Parathyroid adenoma (tissue), 2 donors: Measurements from ENCODE around the gene HDGF.

Experiments
- H2AFZ ChIP-seq: fragments of 300-600 bp; sonication (generic); one replicate; pipeline ENCODE4 v1.7.0; 2017; ENCODE audit warnings: antibody characterized with exemption, mild to moderate bottlenecking
- H3K27ac ChIP-seq: fragments of 300-600 bp; sonication (generic); one replicate; pipeline ENCODE4 v1.7.0; 2017
- H3K27me3 ChIP-seq: fragments of 300-600 bp; sonication (generic); one replicate; pipeline ENCODE4 v1.7.0; 2017; ENCODE audit warnings: low read length; ENCODE audit not compliant: control insufficient read depth, insufficient read depth
- H3K36me3 ChIP-seq: fragments of 300-600 bp; sonication (generic); one replicate; pipeline ENCODE4 v1.7.0; 2017; ENCODE audit warnings: low read length; ENCODE audit not compliant: control insufficient read depth, insufficient read depth
- H3K4me1 ChIP-seq: fragments of 300-600 bp; sonication (generic); one replicate; pipeline ENCODE4 v1.7.0; 2017; ENCODE audit warnings: control low read depth
- H3K4me2 ChIP-seq: fragments of 300-600 bp; sonication (generic); one replicate; pipeline ENCODE4 v1.7.0; 2017; ENCODE audit warnings: low read length
- H3K4me3 ChIP-seq: fragments of 300-600 bp; sonication (generic); one replicate; pipeline ENCODE4 v1.7.0; 2017; ENCODE audit warnings: low read depth, low read length
- H3K79me2 ChIP-seq: fragments of 300-600 bp; sonication (generic); one replicate; pipeline ENCODE4 v1.7.0; 2017; ENCODE audit warnings: control low read depth
- H3K9ac ChIP-seq: fragments of 300-600 bp; sonication (generic); one replicate; pipeline ENCODE4 v1.7.0; 2017; ENCODE audit warnings: mild to moderate bottlenecking
- H3K9me3 ChIP-seq: fragments of 300-600 bp; sonication (generic); one replicate; pipeline ENCODE4 v1.7.0; 2017; ENCODE audit warnings: low read length; ENCODE audit not compliant: control insufficient read depth
- CTCF ChIP-seq: fragments of 300-600 bp; sonication (generic); IDR thresholded peaks from one replicate; pipeline ENCODE4 v1.7.0; 2017; ENCODE audit warnings: antibody characterized with exemption, mild to moderate bottlenecking
- donor health status: primary hyperparathyroidism.

The HDGF gene

DNA sequence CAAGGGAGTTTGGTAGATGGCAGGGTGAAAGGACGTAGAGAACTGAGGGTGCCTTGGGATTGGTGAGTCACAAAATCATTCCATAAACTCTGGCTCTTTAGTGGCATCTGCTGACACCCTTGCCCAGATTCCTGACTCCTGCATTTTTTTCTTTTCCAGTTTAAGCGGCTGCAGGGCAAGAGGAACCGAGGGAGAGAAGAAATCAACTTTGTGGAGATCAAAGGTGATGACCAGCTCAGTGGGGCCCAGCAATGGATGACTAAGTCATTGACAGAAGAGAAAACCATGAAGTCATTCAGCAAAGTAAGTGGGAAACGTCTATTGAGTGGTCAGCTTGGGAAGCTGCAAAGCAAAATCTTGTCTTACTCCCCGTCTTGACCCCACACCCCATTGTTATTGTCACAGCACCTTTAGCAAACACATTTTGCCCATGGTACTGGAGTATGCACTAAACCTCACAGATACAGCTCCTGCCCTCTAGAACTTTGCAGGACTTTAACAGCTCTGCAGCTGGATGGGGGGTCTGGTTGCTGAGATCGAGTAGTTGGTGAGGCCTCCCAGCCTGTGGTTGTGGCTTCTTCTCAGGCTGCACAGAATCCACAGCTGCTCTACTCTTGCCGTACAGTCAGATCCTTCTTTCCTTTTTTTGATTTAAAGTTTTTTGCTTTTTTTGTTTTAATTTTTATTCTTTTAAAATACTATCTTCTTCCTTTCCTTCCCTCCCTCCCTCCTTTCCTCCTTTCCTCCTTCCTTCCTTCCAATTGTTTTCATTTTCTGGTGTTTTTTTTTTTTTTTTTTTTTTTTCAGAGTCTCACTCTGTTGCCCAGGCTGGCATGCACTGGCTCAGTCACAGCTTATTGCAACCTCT lies 43.3 kb upstream of the HDGF start:
- no peak overlapping the region for H3K27ac ChIP-seq
- H3K9ac ChIP-seq: no peak overlapping the region
- H3K36me3 ChIP-seq: no peaks in the 10 kb centered on the region

GRCh38 chr1:156789621-156790318 lies 38.3 kb upstream of the HDGF start:
- Histone ChIP-seq H3K9ac (no peak overlapping the region), H3K4me3 (no peak overlapping the region), H3K27ac (no peak overlapping the region), H3K4me2 (no peak overlapping the region), H3K9me3 (no peaks in the 10 kb centered on the region), H3K36me3 (no peaks in the 10 kb centered on the region), H2AFZ (no peak overlapping the region), H3K79me2 (no peaks in the 10 kb centered on the region), H3K27me3 (no peaks in the 10 kb centered on the region), H3K4me1 (no peaks in the 10 kb centered on the region)
- no peak for TF ChIP-seq CTCF

More for the DNA sequence above, 43.3 kb upstream of the HDGF start:
- TF ChIP-seq CTCF: no peak
- Histone ChIP-seq H2AFZ (no peak overlapping the region), H3K4me3 (no peak overlapping the region), H3K9me3 (no peaks in the 10 kb centered on the region), H3K79me2 (no peaks in the 10 kb centered on the region), H3K27me3 (no peaks in the 10 kb centered on the region), H3K4me2 (no peak overlapping the region), H3K4me1 (no peaks in the 10 kb centered on the region)

GRCh38 chr1:156788136-156788535 lies 36.7 kb upstream of the HDGF start:
- Histone ChIP-seq H3K27me3 (no peaks in the 10 kb centered on the region), H3K9ac (no peak overlapping the region), H3K4me2 (no peak overlapping the region), H3K36me3 (no peaks in the 10 kb centered on the region), H3K79me2 (peaks cover 8% of the 10 kb centered on the region), H3K4me1 (no peaks in the 10 kb centered on the region), H3K9me3 (no peaks in the 10 kb centered on the region), H2AFZ (no peak overlapping the region), H3K4me3 (no peak overlapping the region), H3K27ac (no peak overlapping the region)
- no peak for TF ChIP-seq CTCF

DNA sequence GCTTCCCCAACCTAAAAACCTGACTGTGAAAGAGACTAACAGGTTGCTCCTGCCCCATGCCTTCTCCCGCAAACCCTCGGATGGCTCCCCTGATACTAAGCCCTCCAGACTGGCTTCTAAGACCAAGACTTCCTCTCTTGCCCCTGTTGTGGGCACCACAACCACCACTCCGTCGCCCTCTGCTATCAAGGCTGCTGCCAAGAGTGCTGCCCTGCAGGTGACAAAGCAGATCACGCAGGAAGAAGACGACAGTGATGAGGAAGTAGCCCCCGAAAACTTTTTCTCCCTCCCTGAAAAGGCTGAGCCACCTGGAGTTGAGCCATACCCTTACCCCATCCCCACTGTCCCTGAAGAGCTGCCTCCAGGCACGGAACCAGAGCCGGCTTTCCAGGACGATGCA lies 35.2 kb upstream of the HDGF start:
- Histone ChIP-seq H3K4me1 (no peaks in the 10 kb centered on the region), H3K36me3 (no peaks in the 10 kb centered on the region)

More for the DNA sequence above, 35.2 kb upstream of the HDGF start:
- Histone ChIP-seq H3K79me2 (peaks cover 14% of the 10 kb centered on the region), H3K4me2 (no peak overlapping the region), H3K9me3 (no peaks in the 10 kb centered on the region), H3K9ac (no peak overlapping the region), H3K4me3 (no peak overlapping the region), H3K27ac (no peak overlapping the region), H2AFZ (no peak overlapping the region), H3K27me3 (no peaks in the 10 kb centered on the region)
- TF ChIP-seq CTCF: no peak
